ENCODE data around the gene ERC2.

ERC2 gene

DNA sequence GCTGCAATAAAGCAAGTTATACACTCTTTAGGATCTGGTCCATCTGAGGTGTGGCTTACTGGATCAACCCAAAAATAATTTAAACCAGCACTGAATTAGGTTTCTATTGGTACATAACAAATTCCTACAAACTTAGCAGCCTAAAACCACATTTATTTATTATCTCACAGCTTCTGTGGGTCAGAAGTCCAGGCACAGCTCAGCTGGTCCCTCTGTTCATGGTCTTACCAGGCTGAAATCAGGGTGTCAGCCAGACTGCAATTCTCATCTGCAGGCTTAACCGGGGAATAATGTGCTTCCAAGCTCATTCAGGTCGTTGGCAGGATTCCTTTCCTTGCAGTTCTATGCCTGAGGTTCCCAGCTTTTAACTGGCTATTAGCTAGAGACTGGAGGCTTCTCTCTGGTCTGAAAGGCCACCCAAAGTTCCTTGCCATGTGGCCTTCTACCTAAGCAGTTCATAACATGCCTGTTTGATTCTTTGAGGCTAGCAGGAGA is 503.7 kb downstream of the ERC2 start:
- no peak for DNase-seq

DNA sequence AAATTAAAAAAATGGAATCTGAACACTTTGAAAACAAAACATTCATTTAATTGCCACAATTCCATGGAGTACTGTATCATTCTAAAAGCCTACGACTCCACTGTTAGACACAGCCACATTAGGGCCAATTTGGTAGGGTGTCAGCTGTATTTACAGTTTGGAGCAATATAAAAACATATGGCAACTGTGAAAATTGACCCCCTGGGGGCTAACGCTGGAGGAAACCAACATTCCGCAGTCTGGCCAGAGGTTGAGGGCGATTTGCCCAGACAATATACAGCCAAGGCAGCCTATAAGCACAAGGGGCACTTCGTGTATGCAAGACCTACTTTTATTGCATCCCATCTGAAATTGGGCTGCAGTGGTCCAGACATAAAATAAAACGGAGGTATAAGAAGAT is 504.7 kb downstream of the ERC2 start:
- no peak for DNase-seq

- no peak for DNase-seq
Measured at GRCh38 chr3:55959471-55960080, 508.7 kb downstream of the ERC2 start.

- DNase-seq = no peak
Measured at GRCh38 chr3:55958605-55959004, 509.7 kb downstream of the ERC2 start.

GRCh38 chr3:55955891-55956477 is 512.3 kb downstream of the ERC2 start:
- no peak for DNase-seq

DNA sequence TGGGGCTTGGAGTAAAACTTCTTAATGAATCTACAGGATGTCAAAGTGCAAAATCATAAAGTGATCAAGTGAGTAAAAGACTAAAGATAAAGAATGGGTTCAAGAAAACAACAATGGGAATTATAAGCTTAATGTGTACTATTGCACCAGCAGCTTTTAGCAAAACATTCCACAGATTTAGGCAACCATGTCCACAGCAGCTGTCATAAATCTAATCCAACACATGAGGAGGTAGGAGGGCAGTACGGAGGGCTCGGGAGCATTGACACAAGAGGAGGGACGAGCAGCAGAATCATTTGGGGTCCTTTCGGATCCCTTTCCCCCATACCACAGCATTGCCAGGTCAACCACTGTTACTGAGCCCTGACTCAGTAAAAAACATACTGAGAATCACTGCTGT is 516.9 kb downstream of the ERC2 start:
- no peak for DNase-seq

- DNase-seq = peak in 1 of 2 experiments; percentile 1
Measured at GRCh38 chr3:55947406-55947805, 520.9 kb downstream of the ERC2 start.

DNA sequence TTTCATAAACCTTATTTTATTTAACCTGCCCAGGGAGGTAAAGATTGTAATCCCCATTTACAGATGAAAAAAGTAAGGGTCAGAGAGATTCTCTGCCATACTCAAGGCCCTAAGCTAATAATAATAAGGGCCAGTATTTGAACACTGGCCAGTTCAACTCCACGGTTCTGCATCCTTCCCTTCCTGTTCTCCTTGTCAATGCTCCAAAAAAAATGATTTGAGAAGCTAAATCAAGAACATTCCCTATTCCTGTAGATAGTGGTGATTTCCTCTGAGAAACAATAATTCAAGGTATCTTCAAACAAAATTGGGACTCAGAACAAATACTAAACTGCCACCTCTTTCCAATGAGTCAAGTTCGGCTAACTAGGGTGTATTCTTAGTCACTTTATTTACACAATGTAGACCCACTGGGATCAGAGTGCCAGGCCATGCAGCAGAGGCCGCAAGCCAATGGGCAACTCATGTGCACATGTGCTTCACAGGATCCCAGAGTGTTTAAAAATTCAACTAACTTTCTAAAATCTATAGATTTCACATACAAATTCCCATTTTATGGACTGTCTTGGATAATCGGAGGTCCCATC is 521.6 kb downstream of the ERC2 start:
- no peak for DNase-seq

GRCh38 chr3:55942868-55943267 is 525.4 kb downstream of the ERC2 start:
- no peak for DNase-seq

GRCh38 chr3:55939287-55939686 is 529.0 kb downstream of the ERC2 start:
- DNase-seq = no peak

GRCh38 chr3:55937301-55937700 is 531.0 kb downstream of the ERC2 start:
- no peak for DNase-seq

DNA sequence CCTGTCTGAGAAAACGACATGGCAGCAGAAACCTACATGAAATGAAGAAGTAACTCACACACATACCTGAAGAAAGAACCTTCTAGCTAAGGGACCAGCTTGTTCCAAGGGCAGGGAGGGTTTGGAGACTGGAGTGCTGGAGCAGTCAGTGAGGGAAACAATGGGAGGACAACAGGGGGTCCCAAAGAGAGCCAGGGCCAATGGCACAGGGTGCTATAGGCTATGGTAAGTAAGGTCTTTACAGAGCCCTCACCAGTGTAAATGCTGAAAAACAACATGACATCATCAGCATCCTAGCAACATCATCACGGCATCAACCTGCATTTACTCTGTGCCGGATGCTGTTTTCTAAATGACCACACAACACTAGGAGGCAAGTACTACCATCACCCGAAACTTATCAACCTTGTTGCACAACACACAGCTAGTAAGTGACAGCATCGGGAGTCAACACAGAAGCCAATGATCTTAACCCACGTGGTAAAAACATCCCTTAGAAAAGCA is 531.7 kb downstream of the ERC2 start:
- DNase-seq = no peak

GRCh38 chr3:55935241-55935640 is 533.0 kb downstream of the ERC2 start:
- DNase-seq = no peak

DNA sequence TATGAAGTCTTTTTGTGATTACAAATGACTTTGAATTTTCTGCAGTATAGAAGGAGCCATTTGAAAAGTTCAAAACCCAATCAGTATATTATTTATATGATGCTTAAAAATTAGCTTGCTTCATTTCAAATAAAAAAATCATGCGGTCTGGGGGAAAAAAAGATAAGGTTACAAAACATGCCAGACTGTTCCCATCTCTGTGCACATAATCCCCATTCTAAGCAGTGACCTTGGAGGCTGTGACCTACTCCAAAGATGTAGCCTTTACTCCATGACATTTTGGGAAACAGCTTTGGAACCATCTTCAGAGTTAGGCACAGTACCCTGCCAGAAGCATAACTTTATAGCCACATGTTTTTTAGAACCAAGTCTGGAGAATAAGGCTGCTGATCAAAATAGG is 533.5 kb downstream of the ERC2 start:
- no peak for DNase-seq

DNA sequence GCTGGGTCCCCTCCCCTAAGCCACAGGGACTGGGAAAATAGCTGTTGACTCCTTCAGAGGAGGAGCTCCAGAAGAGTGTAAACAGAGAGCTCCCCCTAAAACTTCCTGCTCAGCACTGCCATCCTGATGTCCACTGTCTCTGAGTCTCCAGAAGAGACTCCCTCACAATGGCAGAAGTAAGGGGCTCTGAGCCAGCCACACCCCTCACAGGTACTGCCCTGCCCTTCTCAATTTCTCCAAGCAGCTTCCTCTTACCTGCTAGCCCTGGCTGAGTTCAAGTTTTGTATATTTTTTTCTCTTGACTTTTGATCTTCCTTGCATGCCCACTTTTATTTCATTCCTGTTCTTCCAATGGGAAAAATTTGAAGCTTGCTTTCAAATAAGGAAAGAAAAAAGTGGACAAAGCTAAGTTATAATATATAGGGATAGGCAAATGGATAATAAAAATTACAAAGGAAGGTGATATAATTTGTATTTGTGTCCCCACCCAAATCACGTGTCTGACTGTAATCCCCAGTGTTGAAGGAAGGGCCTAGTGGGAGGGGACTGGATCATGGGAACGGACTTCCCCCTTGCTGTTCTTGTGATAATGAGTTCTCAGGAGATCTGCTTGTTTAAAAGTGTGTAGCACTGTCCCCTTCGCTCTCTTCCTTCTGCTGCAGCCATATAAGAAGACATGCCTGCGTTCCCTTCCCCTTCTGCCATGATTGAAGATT is 539.0 kb downstream of the ERC2 start:
- no peak for DNase-seq

- DNase-seq = no peak
Measured at GRCh38 chr3:55923626-55924025, 544.6 kb downstream of the ERC2 start.

DNA sequence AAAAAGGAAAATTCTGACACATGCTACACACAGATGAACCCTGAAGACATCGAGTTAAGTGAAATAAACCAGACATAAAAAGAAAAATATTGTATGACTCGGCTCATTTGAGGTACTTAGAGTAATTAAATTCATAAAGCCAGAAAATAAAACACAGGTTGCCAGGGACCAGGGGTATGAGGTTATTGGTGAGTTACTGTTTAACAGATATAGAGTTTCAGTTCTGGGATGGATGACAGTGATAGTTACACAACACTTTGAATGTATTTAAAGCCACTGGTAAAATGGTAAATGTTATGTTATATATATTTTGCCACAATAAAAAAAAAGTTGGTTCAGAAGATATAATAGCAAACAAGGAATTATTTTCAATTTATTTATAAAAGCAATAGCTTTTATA is 545.1 kb downstream of the ERC2 start:
- DNase-seq = no peak

GRCh38 chr3:55912880-55913279 is 555.4 kb downstream of the ERC2 start:
- DNase-seq = no peak

- no peak for DNase-seq
Measured at GRCh38 chr3:55911266-55911665, 557.0 kb downstream of the ERC2 start.

DNA sequence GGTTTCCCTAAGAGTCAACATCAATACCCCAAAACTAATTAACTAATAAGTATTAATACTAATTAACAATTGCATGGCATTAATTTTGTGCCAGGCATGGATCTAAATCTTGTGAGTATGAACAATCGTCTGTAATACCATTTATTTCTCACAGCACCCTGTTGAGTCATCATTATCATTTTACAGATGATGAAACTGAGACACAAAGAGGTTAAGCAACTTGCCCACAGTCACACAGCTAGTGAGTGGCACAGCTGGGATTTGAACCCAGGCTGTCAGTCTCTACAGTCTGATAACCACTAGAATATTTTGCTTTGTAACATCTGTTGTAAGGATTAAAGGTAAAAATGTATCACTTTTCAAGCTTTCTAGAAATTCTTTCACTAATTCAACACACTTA is 557.7 kb downstream of the ERC2 start:
- DNase-seq = no peak

DNA sequence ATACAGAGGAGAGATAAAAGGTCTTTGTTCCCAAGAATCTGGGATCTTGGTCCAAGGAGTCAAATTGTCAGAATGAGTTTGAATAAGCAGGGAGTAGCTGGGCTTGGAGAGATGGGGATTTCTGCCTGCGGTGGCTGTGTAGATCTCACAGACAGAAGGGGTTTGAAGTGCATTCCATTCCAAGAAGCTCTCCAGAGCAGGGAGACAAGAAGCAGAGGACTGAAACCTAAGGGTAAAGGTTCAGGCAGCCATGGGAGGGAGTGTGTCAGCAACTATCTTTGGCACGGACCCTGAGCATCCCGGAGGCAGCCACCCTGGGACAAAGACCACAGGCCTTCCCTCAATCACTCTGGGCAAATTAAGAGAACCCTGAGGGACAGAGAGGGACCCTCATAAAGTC is 558.9 kb downstream of the ERC2 start:
- DNase-seq = no peak

- DNase-seq = no peak
Measured at GRCh38 chr3:55907616-55908015, 560.7 kb downstream of the ERC2 start.

DNA sequence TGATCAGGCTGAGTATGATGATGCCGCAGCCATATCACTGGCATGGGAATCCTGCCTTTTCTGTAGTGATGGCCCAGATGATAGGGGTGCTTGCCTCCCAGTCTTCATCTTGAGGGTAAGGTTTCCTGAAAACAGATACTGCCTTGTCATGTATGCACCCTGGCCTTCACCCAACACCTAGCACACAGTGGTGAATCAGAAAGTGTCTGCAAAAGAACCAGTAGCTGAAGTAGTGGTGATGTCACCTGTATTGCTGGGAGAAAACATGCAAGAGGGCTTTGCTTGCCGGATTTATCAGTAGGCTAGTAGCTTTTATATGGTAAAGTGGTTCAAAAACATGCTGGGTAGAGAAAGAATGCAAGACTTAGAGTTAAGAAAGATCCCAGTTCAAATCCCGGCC is 561.4 kb downstream of the ERC2 start:
- no peak for DNase-seq

GRCh38 chr3:55904716-55905115 is 563.6 kb downstream of the ERC2 start:
- DNase-seq = no peak
